Neural crest cell (in vitro differentiated cells): Measurements from ENCODE around the gene MRM2. TPM values are rescaled to one million over a fixed set of nuclear protein-coding genes. Genes with fewer than 3 reads are reported as not detected.

Experiments used
- DNase-seq: peaks from one replicate; pipeline ENCODE4 v3.0.0; 2021; ENCODE audit warnings: low read depth, mixed read lengths, low spot score
- H3K27ac Mint-ChIP-seq: one replicate; pipeline ENCODE4 v1.8.0; 2021; ENCODE audit warnings: mild to moderate bottlenecking, mixed read lengths; ENCODE audit not compliant: unreplicated experiment
- H3K27me3 Mint-ChIP-seq: 2 replicates; pipeline ENCODE4 v1.8.0; 2021; ENCODE audit warnings: low read depth, mild to moderate bottlenecking, mixed read lengths
- H3K36me3 Mint-ChIP-seq: 2 replicates; pipeline ENCODE4 v1.8.0; 2021; ENCODE audit warnings: low read depth, mild to moderate bottlenecking, mixed read lengths
- H3K4me1 Mint-ChIP-seq: 2 replicates; pipeline ENCODE4 v1.8.0; 2021; ENCODE audit warnings: mixed read lengths
- H3K4me3 Mint-ChIP-seq: one replicate; pipeline ENCODE4 v1.8.0; 2021; ENCODE audit warnings: mild to moderate bottlenecking, mixed read lengths
- H3K9me3 Mint-ChIP-seq: 2 replicates; pipeline ENCODE4 v1.8.0; 2021; ENCODE audit warnings: mixed read lengths
- CTCF ChIP-seq: fragments of 200-600 bp; sonication (generic); conservative IDR thresholded peaks from 2 replicates; pipeline ENCODE4 v1.5.0; 2021; ENCODE audit warnings: antibody characterized with exemption, mild to moderate bottlenecking
- microRNA-seq: library from miRNA; unstranded; fragments of <30 nt; microRNA quantifications from one replicate; pipeline ENCODE4, GENCODE V29; 2020
- total RNA-seq: library from RNA; stranded (reverse); gene quantifications from 2 replicates; pipeline ENCODE4 v1.2.1, GENCODE V29; 2021

Gene MRM2
- total RNA-seq, 1 donor from 2014 or later, result 48.5 TPM

DNA sequence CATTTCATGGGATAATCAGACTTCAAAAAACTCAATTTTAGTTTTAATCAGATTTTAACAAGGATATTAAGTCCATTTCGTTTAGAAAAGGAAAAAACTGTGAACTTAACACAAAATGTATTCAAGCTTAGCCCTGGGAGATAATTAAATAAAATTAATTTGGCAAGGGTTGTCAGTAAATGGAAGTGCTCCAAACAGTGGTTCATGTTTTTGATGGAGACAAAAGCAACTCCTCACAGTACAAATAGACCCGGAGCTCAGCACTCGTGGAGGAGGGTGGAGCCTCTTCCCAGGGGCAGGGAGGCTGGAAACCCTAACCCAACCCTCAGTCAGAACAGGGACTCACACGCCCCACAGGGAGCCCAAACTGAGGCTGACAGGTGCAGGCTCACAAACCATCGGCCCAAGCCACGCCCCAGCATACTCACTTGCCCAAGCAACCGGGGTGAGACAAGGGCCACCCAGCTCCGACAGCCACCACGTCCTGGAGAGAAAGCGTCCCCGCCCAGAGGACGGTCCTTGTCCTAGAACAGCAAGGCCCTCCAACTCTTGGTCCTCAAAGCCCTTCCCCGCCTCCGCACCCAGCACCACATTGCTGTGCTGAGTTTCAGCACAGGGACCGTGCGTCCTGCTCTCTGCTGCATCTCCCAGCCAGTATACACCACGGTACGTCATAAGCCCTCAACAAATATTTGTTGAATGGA lies 49.0 kb downstream of the MRM2 start:
- H3K27me3 Mint-ChIP-seq, result no peaks in the 10 kb centered on the region
- H3K36me3 Mint-ChIP-seq, result peaks cover 55% of the 10 kb centered on the region
- no peak overlapping the region for H3K4me3 Mint-ChIP-seq
- TF ChIP-seq CTCF, result no peak
- no peak for DNase-seq
- H3K4me1 Mint-ChIP-seq, result peaks cover 19% of the 10 kb centered on the region
- peaks cover 15% of the 10 kb centered on the region for H3K9me3 Mint-ChIP-seq
- H3K27ac Mint-ChIP-seq, result no peak overlapping the region

GRCh38 chr7:2191016-2191415 lies 51.0 kb downstream of the MRM2 start:
- TF ChIP-seq CTCF, result peak; percentile 12
- H3K4me3 Mint-ChIP-seq, result no peak overlapping the region
- DNase-seq, result no peak
- peaks cover 23% of the 10 kb centered on the region for H3K4me1 Mint-ChIP-seq
- no peak overlapping the region for H3K27ac Mint-ChIP-seq
- H3K9me3 Mint-ChIP-seq, result peaks cover 16% of the 10 kb centered on the region
- H3K27me3 Mint-ChIP-seq, result no peaks in the 10 kb centered on the region
- H3K36me3 Mint-ChIP-seq, result peaks cover 40% of the 10 kb centered on the region

- H3K4me1 Mint-ChIP-seq, result peaks cover 28% of the 10 kb centered on the region
- H3K9me3 Mint-ChIP-seq, result peaks cover 16% of the 10 kb centered on the region
- no peak overlapping the region for H3K4me3 Mint-ChIP-seq
- H3K27me3 Mint-ChIP-seq, result no peaks in the 10 kb centered on the region
- peaks cover 38% of the 10 kb centered on the region for H3K36me3 Mint-ChIP-seq
- no peak for DNase-seq
- no peak overlapping the region for H3K27ac Mint-ChIP-seq
- peak; percentile 18 for TF ChIP-seq CTCF
Observed at GRCh38 chr7:2190531-2190930, 51.5 kb downstream of the MRM2 start.

- peaks cover 29% of the 10 kb centered on the region for H3K4me1 Mint-ChIP-seq
- TF ChIP-seq CTCF, result no peak
- no peak for DNase-seq
- peaks cover 44% of the 10 kb centered on the region for H3K36me3 Mint-ChIP-seq
- H3K27ac Mint-ChIP-seq, result no peak overlapping the region
- peaks cover 16% of the 10 kb centered on the region for H3K9me3 Mint-ChIP-seq
- no peaks in the 10 kb centered on the region for H3K27me3 Mint-ChIP-seq
- no peak overlapping the region for H3K4me3 Mint-ChIP-seq
Observed at GRCh38 chr7:2186166-2186565, 55.8 kb downstream of the MRM2 start.

- H3K27ac Mint-ChIP-seq, result no peak overlapping the region
Observed at GRCh38 chr7:2185715-2186114, 56.3 kb downstream of the MRM2 start.

More at GRCh38 chr7:2185715-2186114, 56.3 kb downstream of the MRM2 start:
- Mint-ChIP-seq H3K4me3 (no peak overlapping the region), H3K27me3 (no peaks in the 10 kb centered on the region), H3K9me3 (peaks cover 16% of the 10 kb centered on the region), H3K4me1 (peaks cover 30% of the 10 kb centered on the region), H3K36me3 (peaks cover 42% of the 10 kb centered on the region)
- no peak for DNase-seq
- no peak for TF ChIP-seq CTCF

Small RNA genes lying within 50 kb of the gene (microRNA-seq; reads per million reads assigned to microRNA genes)
- 5.3 reads per million for gene MIR6836

Other genes with a start within 250 kb of the MRM2 start
- 49.7 and 53.8 TPM in 2 replicates for gene MAD1L1, start 9.3 kb downstream of the MRM2 start, total RNA-seq
- 54.9 and 60.2 TPM in 2 replicates for gene NUDT1, start within 50 bp of the MRM2 start, total RNA-seq
- gene SNX8, start 72.2 kb upstream of the MRM2 start, total RNA-seq, result 30.4 and 31.8 TPM in 2 replicates
- gene EIF3B, start 112.6 kb upstream of the MRM2 start, total RNA-seq, result 218 and 224 TPM in 2 replicates
- 13.5 and 15.0 TPM in 2 replicates for gene CHST12, start 161.4 kb upstream of the MRM2 start, total RNA-seq
- gene GRIFIN, start 234.2 kb upstream of the MRM2 start, total RNA-seq, result not detected in 2 replicates